K562 (cell line): ENCODE results near the gene CLNK.

Source experiments
- CTCF ChIP-seq, 3 experiments: IDR thresholded peaks in 2 of 3; conservative IDR thresholded peaks in 1 of 3; 2 replicates each; pipeline ENCODE4 v1.5.1; 2011 to 2012; ENCODE audit warnings: low read length in 3 of 3, mild to moderate bottlenecking in 3 of 3, control low read depth in 2 of 3, improper control_type of control experiment in 1 of 3, inconsistent platforms in 1 of 3, low read depth in 1 of 3, mixed read lengths in 1 of 3, moderate library complexity in 1 of 3; ENCODE audit not compliant: insufficient read depth in 2 of 3
- EZH2 ChIP-seq: IDR thresholded peaks from 2 replicates; pipeline ENCODE4 v1.6.1; 2012; ENCODE audit warnings: low read depth, mild to moderate bottlenecking, inconsistent platforms, low read length, borderline replicate concordance
- PTTG1 ChIP-seq: fragments of 450-650 bp; IDR thresholded peaks from 2 replicates; pipeline ENCODE4 v1.6.1; 2016; ENCODE audit warnings: low read depth, mild to moderate bottlenecking, missing genetic modification characterization, missing compliant biosample characterization

DNA sequence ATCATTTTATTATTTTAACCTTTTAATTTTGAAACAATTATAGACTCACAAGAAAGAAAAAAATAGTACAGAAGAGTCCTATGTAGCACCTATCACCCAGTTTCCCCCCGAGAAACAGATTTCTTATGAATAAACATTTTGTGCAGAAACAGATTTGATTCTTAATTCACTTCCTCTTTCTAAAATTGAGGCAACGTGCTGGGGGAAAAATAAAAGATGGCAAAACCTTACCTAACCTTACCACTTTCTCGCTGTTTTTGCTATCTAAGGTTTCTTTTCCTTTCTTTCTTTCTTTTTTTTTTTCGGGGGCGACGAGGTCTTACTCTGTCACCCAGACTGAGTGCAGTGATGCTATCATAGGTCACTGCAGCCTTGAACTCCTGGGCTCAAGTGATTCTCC is 4.3 kb upstream of the CLNK start:
- TF ChIP-seq PTTG1 (tag) (no peak), CTCF (IDR thresholded peaks at IDR 0.05 in 2 of 3, conservative IDR thresholded peaks at IDR 0.05 in 1 of 3; ENCODE audit: insufficient read depth in 2 of 3, low read depth in 1 of 3, low read length in 3 of 3) (no peak), EZH2 (no peak)
